ENCODE data around the gene SPAG16.
"Not testable (repeated sequence)": the region's sequence is repeated elsewhere in the genome, so short reads cannot be mapped to it uniquely, and the experiment has no call there.

Gene SPAG16

GRCh38 chr2:214051585-214051984 lies 767.3 kb downstream of the SPAG16 start:
- DNase-seq (ENCODE audit: insufficient read length, low spot score) (no peak), FAIRE-seq (no peak)
- TF ChIP-seq POLR2A (IDR thresholded peaks at IDR 0.05; ENCODE audit: low read depth, low read length) = no peak

DNA sequence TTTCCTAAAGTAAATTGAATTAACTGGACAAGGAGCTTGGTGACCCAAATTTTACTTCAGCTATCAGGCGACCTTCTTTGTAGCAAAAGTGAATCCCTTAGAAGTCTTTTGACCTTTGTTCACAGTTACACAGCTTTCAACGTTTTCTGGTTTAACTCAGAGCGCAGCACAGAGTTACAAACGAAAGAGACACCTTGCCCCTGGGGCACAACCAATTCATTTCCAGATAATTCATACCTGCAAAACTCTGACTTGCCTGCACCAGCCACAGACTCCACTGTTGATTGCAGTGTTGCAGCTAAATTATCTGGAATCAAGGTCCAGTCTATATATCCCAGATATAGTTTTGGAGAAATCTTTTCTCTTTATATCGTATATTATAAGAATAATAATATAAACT lies 768.0 kb downstream of the SPAG16 start:
- no peak for TF ChIP-seq POLR2A (IDR thresholded peaks at IDR 0.05; ENCODE audit: low read depth, low read length)
- FAIRE-seq = no peak

DNA sequence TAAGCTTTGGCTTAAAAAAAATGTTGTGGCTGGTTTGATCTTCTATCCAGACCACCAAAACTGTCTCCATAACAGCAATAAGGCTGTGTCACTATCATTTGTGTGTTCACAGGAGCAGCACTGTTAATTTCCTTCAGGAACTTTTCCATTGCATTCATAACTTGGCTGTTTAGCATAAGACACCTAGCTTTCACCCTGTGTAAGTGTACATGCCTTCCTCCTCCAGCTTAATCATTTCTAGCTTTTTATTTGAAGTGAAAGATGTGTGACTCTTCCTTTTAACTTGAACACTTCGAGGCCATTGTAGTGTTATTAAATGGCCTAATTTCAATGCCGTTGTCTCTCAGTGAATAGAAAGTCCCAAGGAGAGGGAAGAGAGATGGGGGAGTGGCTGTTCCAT lies 773.7 kb downstream of the SPAG16 start:
- no peak for DNase-seq (ENCODE audit: insufficient read length, low spot score)
- no peak for FAIRE-seq
- no peak for TF ChIP-seq POLR2A (IDR thresholded peaks at IDR 0.05; ENCODE audit: low read depth, low read length)

More for the DNA sequence above, 768.0 kb downstream of the SPAG16 start:
- no peak for DNase-seq (ENCODE audit: insufficient read length, low spot score)

DNA sequence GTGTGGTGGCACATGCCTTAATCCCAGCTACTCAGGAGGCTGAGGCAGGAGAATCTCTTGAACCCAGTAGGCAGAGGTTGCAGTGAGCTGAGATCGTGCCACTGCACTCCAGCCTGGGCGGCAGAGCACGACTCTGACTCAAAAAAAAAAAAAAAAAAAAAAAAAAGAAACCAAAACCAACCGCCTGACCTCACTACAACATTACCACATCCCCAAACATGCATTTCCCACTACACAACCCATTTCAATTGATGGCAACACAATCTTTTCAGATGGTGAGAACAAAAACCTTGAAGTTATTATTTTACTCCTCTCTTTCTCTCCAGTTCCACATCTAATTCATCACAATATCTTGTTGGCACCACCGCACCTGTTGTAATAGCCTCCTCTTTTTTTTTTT lies 778.0 kb downstream of the SPAG16 start:
- DNase-seq (ENCODE audit: insufficient read length, low spot score); FAIRE-seq: not testable (repeated sequence)

DNA sequence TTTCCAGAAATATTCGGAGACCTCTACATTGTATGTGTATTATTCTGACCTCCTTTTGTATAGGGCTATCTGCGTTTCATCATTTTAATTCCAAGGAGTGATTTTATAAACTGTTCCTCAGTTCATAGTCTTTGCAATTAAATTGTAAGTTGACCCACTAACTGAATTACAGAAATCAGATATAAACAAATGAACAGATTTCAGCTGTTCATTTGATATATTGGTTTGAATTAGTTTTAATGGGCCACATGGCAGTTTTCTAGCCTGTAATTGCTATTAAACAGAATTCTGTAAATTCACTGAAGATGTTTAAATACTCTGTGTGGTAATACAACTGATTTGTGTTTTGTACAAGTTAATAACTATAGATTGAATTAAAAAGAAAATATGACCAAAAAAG lies 780.2 kb downstream of the SPAG16 start:
- DNase-seq (ENCODE audit: insufficient read length, low spot score) (no peak), FAIRE-seq (no peak)
- TF ChIP-seq POLR2A (IDR thresholded peaks at IDR 0.05; ENCODE audit: low read depth, low read length) = no peak

DNA sequence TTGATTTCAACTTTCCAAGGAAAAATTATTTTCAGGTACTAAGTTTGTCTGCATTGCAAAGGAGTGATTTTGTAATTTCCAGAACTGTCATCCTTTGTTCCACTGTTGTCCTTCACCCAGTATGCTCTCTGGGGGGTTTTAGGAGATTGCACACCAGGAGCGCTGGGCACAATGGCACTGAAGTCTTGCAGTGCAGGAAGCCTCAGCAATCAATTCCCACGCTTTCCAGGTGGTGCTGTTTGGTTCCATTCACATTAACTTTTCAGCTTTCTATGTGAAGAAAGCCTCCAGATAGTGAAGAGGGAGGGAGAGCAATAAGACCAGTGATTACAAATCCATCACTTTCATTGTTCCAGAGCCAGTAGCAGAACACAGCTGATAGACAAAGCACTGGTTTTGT lies 782.6 kb downstream of the SPAG16 start:
- DNase-seq (ENCODE audit: insufficient read length, low spot score) (no peak), FAIRE-seq (no peak)

GRCh38 chr2:214069254-214069653 lies 785.0 kb downstream of the SPAG16 start:
- FAIRE-seq (peak; percentile 99), DNase-seq (ENCODE audit: insufficient read length, low spot score) (peak; percentile 40)
- TF ChIP-seq POLR2A (IDR thresholded peaks at IDR 0.05; ENCODE audit: low read depth, low read length) = no peak

More for the DNA sequence above, 782.6 kb downstream of the SPAG16 start:
- TF ChIP-seq POLR2A (IDR thresholded peaks at IDR 0.05; ENCODE audit: low read depth, low read length) = no peak

GRCh38 chr2:214075456-214075855 lies 791.2 kb downstream of the SPAG16 start:
- FAIRE-seq (no peak), DNase-seq (ENCODE audit: insufficient read length, low spot score) (no peak)
- TF ChIP-seq POLR2A (IDR thresholded peaks at IDR 0.05; ENCODE audit: low read depth, low read length) = no peak

GRCh38 chr2:214076527-214076926 lies 792.3 kb downstream of the SPAG16 start:
- no peak for DNase-seq (ENCODE audit: insufficient read length, low spot score)
- no peak for TF ChIP-seq POLR2A (IDR thresholded peaks at IDR 0.05; ENCODE audit: low read depth, low read length)
- FAIRE-seq = no peak

GRCh38 chr2:214077727-214078126 lies 793.5 kb downstream of the SPAG16 start:
- no peak for TF ChIP-seq POLR2A (IDR thresholded peaks at IDR 0.05; ENCODE audit: low read depth, low read length)
- no peak for FAIRE-seq
- no peak for DNase-seq (ENCODE audit: insufficient read length, low spot score)

- FAIRE-seq = no peak
Observed at GRCh38 chr2:214079032-214079431, 794.8 kb downstream of the SPAG16 start.

GRCh38 chr2:214088536-214088935 lies 804.3 kb downstream of the SPAG16 start:
- DNase-seq (ENCODE audit: insufficient read length, low spot score) (no peak), FAIRE-seq (no peak)
- TF ChIP-seq POLR2A (IDR thresholded peaks at IDR 0.05; ENCODE audit: low read depth, low read length) = no peak

More at GRCh38 chr2:214079032-214079431, 794.8 kb downstream of the SPAG16 start:
- TF ChIP-seq POLR2A (IDR thresholded peaks at IDR 0.05; ENCODE audit: low read depth, low read length) = no peak
- DNase-seq (ENCODE audit: insufficient read length, low spot score) = no peak

DNA sequence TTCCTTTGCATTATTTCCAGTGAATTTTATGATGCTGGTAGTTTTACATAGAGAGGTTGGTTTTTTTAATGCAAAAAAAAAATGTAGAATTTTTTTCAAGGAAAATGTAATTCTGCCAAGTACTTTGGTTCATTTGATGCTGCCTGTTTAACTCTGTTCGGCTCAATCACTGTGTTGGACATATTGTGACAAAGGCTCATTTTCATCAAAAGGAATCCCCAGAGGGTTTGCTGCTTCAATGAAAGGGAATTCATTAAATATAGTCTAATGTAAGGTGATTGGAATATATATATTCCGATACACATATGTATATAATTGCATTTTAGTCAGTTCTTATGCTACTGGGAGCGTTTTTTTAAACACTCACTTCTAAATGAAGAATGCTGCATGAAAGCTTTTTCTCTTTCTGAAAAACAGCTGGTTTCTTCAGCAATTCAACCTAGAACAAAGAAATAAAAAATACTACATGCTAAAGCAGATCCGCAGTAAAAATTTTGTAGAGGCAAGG lies 812.0 kb downstream of the SPAG16 start:
- DNase-seq (ENCODE audit: insufficient read length, low spot score) = no peak
- FAIRE-seq = no peak
- TF ChIP-seq POLR2A (IDR thresholded peaks at IDR 0.05; ENCODE audit: low read depth, low read length) = no peak

DNA sequence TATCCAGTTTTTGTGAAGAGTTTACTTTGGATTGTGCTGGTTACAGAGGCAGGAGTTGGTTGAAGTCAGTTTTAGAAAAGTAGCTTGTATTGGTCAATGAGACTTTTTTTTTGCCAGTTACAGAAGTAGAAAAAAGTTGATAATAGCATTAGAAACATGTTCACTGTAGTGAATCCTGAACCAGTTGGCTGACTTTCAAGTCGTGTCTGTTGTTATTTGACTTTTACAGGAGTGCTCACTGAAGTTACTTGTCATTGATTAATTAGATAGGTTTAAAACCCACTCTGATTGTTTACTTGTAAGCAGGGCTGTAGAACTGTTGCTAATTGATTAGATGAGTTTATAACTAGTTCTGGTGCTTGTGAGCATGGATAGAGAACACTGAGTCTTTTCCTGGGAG lies 814.5 kb downstream of the SPAG16 start:
- DNase-seq (ENCODE audit: insufficient read length, low spot score) (no peak), FAIRE-seq (no peak)
- TF ChIP-seq POLR2A (IDR thresholded peaks at IDR 0.05; ENCODE audit: low read depth, low read length) = no peak

DNA sequence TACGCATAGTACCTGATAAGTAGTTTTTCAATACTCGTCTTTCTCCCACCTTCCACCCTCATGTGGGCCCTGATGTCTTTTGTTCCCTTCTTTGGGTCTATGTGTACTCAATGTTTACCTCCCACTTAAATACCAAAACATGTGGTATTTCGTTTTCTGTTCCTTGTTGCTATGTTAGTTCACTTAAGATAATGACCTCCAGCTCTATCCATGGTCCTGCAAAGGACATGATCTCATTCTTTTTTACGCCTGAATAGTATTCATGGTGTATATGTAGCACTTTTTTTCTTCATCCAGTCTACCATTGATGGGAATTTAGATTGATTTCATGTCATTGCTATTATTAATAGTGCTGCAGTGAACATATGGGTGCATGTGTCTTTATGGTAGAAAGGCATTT lies 816.2 kb downstream of the SPAG16 start:
- no peak for DNase-seq (ENCODE audit: insufficient read length, low spot score)
- no peak for TF ChIP-seq POLR2A (IDR thresholded peaks at IDR 0.05; ENCODE audit: low read depth, low read length)
- no peak for FAIRE-seq

Measured in H54 (cell line).